HG03575 (cell line): Measurements from ENCODE around the gene MSX1.

Experiments used
- ATAC-seq: cut with Tn5 transposase; IDR thresholded peaks from one replicate; pipeline ENCODE4 v1.9.1; 2021; ENCODE audit not compliant: unreplicated experiment, insufficient number of reproducible peaks, low FRiP score; ENCODE audit errors: extremely low read depth

MSX1 gene

DNA sequence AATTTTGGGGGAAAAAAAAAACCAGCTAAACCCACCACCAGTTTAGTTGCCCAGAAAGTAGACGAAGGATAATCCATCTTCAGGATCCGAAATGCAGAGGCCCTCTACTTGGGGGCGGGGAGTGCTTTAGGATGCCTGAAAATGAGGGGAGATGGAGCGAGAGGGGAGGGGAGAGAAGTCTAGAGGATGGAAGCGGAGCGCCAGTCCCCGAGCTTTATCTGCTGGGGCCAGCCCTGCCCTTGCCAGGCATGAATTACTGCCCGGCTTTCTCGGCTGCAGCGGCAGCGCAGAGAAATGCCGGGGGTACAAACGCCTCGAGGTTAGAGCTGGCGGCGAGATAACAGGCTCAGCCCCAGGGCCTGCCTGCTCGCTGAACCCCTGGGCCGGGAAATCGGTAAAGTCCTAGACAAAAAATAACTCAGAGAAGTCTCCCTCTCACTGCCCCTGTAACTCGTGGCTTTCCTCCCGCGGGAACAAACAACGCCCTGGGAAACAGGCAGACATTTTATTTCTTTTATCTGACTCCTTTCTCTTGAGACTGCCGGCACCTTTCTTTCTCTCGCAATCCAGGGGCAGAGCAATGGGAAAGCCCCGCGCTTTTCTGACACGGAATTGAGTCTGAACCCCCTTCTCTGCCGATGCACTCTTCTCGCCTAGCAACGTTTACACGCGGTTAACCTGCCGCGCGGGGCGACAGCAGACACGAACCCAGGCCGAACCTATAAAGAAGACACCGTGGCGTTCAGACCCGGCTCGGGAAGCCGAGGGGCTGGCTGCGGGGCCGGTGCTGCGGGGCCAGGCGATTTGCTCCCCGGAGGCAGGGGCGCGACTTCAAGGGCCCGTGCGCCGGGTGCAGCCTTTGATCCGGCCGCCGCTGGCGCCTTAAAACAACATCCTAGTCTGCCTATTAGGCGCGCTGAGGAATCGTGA, 3.1 kb upstream of the MSX1 start:
- no peak for ATAC-seq

GRCh38 chr4:4857001-4857808, 2.3 kb upstream of the MSX1 start:
- ATAC-seq, result no peak

- no peak for ATAC-seq
Measured at GRCh38 chr4:4857809-4858508, 1.5 kb upstream of the MSX1 start.

DNA sequence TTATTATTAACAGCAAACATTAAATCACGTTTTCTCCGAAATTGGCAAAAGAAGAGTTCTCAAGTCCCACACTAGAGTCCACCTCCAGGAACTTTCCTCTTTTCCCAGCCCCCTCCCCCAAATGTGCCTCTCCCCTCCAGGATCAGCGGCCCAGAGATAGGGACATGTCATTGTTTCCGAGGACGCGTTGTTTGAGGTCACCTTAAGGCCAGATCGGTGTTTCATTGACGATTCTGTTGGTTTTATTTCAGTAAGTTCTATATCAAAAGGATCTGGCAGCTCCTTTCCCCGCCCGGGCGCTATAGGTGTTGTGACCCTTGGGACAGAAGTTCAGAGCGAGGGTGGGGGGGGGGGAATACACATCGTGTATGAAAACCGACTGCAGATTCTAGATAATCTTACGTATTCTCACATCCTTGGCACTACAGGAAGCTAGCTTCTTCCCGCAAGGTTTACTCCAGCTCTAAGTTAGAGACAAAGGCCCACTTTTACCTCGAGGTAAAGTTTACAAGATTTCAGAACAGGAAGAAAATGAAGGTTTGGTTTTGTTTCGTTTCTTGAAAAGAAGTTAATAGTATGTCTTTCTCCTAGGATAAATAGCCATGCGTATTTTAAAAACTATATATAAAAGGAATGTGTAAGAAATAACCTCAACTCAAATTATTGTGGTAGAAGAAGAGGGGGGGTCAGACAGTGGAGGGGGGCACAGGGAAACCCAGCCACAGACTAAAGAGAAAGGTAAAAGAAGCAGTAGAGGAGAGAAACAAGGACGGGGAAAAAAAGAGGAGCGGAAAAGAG, 739 bp upstream of the MSX1 start:
- ATAC-seq, result no peak

DNA sequence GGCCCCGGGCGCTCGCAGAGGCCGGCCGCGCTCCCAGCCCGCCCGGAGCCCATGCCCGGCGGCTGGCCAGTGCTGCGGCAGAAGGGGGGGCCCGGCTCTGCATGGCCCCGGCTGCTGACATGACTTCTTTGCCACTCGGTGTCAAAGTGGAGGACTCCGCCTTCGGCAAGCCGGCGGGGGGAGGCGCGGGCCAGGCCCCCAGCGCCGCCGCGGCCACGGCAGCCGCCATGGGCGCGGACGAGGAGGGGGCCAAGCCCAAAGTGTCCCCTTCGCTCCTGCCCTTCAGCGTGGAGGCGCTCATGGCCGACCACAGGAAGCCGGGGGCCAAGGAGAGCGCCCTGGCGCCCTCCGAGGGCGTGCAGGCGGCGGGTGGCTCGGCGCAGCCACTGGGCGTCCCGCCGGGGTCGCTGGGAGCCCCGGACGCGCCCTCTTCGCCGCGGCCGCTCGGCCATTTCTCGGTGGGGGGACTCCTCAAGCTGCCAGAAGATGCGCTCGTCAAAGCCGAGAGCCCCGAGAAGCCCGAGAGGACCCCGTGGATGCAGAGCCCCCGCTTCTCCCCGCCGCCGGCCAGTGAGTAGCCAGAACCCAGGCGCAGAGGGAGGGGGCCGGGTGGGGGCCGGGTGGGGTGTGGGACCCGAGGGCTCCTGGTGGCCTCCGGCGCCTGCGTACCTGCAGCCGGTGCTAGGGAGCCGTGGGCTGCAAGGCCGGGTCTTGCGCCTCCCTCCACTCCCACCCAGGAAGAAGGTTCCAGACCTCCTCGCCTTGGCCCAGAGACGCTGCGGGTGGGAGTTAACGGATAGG, 534 bp downstream of the MSX1 start:
- ATAC-seq, result no peak

DNA sequence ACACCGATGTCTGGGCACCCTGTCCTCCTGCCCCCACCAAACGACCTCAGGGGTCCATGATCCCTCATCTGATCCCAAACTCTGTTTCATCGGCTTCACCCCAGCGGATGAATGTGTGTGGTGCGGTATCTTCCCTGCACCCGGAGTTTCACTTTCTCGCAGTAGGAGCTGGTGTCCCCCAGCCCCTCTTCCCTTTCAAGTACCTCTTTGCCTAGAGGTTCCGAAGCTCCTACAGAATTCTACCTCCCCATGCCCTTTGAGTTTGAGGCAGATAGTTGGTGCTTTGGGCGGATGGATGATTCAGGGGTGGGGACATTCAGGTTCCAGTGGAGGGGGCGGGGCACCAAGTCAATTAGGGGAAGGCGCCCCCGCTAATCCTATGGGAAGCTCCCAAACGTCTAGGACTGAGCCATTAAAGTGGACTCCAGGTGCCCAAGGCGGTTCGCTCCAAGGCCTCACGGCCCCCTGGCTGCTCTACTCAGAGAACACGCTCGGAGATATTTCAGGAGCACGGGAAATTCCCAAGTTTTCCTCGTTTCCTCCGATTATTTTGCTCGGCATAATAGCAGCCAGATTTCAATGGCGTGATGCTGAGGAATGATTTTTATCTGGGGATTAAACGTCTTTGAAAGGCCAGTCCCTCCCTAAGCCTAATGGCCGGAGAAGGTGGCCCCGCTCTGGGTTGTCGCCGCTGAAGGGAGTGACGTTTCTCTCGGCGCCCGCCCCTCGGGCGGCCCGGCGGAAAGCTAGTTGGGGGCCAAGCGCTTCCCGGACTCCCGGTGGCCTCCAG, 1.3 kb downstream of the MSX1 start:
- no peak for ATAC-seq

- ATAC-seq, result no peak
Measured at GRCh38 chr4:4861390-4862018, 2.0 kb downstream of the MSX1 start.

GRCh38 chr4:4862071-4862551, 2.6 kb downstream of the MSX1 start:
- no peak for ATAC-seq

DNA sequence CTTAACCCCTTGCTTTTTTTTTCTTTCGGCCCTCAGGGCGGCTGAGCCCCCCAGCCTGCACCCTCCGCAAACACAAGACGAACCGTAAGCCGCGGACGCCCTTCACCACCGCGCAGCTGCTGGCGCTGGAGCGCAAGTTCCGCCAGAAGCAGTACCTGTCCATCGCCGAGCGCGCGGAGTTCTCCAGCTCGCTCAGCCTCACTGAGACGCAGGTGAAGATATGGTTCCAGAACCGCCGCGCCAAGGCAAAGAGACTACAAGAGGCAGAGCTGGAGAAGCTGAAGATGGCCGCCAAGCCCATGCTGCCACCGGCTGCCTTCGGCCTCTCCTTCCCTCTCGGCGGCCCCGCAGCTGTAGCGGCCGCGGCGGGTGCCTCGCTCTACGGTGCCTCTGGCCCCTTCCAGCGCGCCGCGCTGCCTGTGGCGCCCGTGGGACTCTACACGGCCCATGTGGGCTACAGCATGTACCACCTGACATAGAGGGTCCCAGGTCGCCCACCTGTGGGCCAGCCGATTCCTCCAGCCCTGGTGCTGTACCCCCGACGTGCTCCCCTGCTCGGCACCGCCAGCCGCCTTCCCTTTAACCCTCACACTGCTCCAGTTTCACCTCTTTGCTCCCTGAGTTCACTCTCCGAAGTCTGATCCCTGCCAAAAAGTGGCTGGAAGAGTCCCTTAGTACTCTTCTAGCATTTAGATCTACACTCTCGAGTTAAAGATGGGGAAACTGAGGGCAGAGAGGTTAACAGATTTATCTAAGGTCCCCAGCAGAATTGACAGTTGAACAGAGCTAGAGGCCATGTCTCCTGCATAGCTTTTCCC, 3.4 kb downstream of the MSX1 start:
- ATAC-seq, result no peak

DNA sequence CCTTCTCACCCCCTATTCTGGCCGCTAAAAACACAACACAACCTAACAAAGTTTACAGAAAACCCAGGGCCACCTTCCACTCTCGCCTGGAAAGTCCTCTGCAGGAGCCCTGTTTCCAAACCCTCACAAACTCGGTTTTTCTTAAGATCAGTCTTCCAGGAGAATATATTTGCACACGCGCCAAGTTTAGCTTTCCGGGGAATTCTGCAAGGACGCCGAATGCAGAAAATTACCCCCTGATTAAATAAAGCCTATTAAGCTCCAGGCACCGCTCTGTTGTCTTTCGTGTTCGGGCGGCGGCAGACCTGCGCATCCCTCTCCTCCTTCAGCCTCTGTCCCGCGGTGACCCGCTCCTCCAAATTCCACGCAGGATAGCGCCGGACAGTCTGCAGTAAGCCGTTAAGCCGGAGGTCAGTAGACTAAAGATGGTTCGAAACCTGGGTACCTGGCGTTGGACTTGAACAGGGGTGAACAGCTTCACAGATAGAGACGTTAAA, 5.0 kb downstream of the MSX1 start:
- no peak for ATAC-seq

DNA sequence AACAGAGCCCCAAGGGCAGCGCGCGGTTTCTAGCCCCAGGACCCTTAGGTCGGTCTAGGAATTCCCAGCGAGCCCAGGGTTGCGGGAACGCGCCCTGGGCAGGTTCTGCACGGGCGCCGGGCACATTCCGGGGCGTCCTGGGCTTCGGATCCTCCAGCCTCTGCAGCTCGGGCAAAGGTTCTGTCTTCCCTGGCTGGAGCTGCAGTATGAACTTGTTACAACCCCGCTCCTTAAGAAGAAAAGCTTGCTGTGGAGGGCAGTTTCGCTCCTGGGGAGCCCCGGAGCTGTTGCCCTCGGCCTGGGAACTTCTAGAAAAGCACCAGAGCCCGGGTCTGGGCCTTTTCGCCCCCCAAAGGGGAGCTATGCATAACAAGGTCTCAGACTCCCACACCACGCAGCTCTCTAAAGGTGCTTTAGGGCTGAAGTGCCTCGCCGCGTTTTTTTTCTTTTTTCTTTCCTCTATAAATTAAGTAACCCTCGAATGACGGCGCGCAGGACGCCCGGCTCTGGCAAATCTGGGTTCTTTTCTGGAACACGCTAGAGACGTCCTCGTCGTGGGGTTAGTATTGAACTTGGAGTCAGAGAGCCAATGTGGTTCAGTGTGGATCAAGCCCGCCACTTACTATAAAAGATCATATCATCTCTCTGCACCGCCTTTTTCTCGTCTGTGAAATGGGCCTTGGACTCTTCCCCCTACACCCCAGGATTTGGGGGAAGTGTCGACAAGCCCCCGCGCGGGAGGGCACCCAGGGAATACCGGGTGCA, 5.7 kb downstream of the MSX1 start:
- ATAC-seq, result no peak

- no peak for ATAC-seq
Measured at GRCh38 chr4:4865705-4866123, 6.2 kb downstream of the MSX1 start.

DNA sequence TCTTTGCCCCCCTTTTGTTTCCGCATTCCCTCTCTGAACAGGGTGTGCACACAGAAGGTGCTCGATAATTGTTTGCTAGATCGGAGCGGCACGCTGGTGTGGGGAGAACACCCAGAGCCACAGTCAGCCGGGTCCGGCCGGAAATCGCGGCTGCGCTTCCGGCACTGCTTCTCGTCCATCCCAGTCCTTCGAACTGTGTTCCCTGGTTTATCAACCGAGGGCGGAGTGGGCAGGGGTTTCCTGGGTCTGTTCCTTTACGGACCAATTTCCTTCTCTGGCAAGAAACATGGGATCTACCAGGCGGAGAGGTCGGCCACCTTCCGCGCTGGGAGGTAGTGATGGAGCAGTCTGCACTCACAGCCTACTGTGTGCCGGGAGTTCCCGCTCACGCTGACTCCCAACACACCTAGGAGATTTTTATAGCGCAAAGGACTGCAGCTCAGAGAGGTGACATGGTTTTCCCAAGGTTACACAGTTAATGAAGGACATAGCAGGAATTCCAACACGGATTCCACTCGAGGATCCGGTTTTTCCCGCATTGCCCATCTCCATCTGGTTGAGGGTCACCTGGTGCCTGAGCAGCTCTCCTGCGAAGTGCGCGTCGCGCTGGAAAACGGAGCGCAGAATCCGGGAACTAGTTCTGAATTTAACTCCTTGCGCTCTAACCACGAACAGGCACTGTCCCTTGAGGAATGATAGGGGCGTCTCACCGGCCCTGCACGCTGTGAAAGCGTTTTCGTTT, 6.8 kb downstream of the MSX1 start:
- ATAC-seq, result no peak

DNA sequence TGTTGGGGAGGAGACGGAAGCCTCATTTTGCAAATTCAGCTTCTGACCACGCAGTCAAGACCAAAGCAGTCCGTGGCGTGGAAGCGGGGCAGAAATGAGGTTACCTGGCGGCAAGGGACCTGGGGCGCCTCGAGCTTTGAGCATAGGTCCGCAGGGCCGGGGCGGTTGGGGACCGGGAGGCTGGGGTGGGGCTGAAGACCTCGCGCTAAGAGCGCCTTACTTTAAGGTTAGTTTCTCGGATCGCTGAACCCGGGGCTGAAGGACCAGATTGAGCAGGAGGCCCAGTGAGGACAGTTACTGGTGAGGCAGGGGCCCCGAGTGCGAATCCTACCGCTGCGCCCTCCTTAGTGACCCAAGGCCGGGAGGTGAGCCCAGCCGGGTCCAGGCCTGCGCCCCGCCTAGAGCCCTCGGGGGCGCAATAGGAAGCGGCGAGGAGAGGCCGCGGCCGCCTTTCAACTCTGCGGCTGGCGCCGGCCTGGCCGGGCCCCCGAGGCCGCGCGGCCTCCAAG, 7.5 kb downstream of the MSX1 start:
- no peak for ATAC-seq
